Measurements from ENCODE around the gene BCL2.

The BCL2 gene

GRCh38 chr18:63273222-63273927 is 46.2 kb downstream of the BCL2 start:
- DNase-seq (ENCODE audit: insufficient read length), result no peak
- TF ChIP-seq POLR2AphosphoS5 (IDR thresholded peaks at IDR 0.05; ENCODE audit: low read depth, low read length), result no peak
- no peak for TF ChIP-seq POLR2A (IDR thresholded peaks at IDR 0.05; ENCODE audit: low read depth, low read length)
- TF ChIP-seq TAF1 (IDR thresholded peaks at IDR 0.05; ENCODE audit: borderline replicate concordance, low read depth, low read length), result no peak
- FAIRE-seq, result peak; percentile 57

GRCh38 chr18:63272638-63273037 is 46.9 kb downstream of the BCL2 start:
- FAIRE-seq (no peak), DNase-seq (ENCODE audit: insufficient read length) (no peak)
- TF ChIP-seq TAF1 (IDR thresholded peaks at IDR 0.05; ENCODE audit: borderline replicate concordance, low read depth, low read length) (no peak), POLR2A (IDR thresholded peaks at IDR 0.05; ENCODE audit: low read depth, low read length) (no peak), POLR2AphosphoS5 (IDR thresholded peaks at IDR 0.05; ENCODE audit: low read depth, low read length) (no peak)

- FAIRE-seq (peak; percentile 53), DNase-seq (ENCODE audit: insufficient read length) (no peak)
- TF ChIP-seq POLR2A (IDR thresholded peaks at IDR 0.05; ENCODE audit: low read depth, low read length) (no peak), POLR2AphosphoS5 (IDR thresholded peaks at IDR 0.05; ENCODE audit: low read depth, low read length) (no peak), TAF1 (IDR thresholded peaks at IDR 0.05; ENCODE audit: borderline replicate concordance, low read depth, low read length) (no peak)
These were observed 47.7 kb downstream of the BCL2 start for GRCh38 chr18:63271881-63272299.

GRCh38 chr18:63271148-63271547 is 48.4 kb downstream of the BCL2 start:
- DNase-seq (ENCODE audit: insufficient read length), result no peak
- FAIRE-seq, result no peak
- TF ChIP-seq TAF1 (IDR thresholded peaks at IDR 0.05; ENCODE audit: borderline replicate concordance, low read depth, low read length) (no peak), POLR2AphosphoS5 (IDR thresholded peaks at IDR 0.05; ENCODE audit: low read depth, low read length) (no peak), POLR2A (IDR thresholded peaks at IDR 0.05; ENCODE audit: low read depth, low read length) (no peak)

GRCh38 chr18:63267975-63268721 is 51.4 kb downstream of the BCL2 start:
- FAIRE-seq, result peak; percentile 87

GRCh38 chr18:63266888-63267790 is 52.4 kb downstream of the BCL2 start:
- no peak for TF ChIP-seq TAF1 (IDR thresholded peaks at IDR 0.05; ENCODE audit: borderline replicate concordance, low read depth, low read length)
- TF ChIP-seq POLR2A (IDR thresholded peaks at IDR 0.05; ENCODE audit: low read depth, low read length), result no peak

More at GRCh38 chr18:63267975-63268721, 51.4 kb downstream of the BCL2 start:
- no peak for TF ChIP-seq POLR2AphosphoS5 (IDR thresholded peaks at IDR 0.05; ENCODE audit: low read depth, low read length)
- TF ChIP-seq TAF1 (IDR thresholded peaks at IDR 0.05; ENCODE audit: borderline replicate concordance, low read depth, low read length), result no peak
- DNase-seq (ENCODE audit: insufficient read length), result no peak

GRCh38 chr18:63265326-63265725 is 54.2 kb downstream of the BCL2 start:
- FAIRE-seq (no peak), DNase-seq (ENCODE audit: insufficient read length) (no peak)
- no peak for TF ChIP-seq TAF1 (IDR thresholded peaks at IDR 0.05; ENCODE audit: borderline replicate concordance, low read depth, low read length)
- no peak for TF ChIP-seq POLR2AphosphoS5 (IDR thresholded peaks at IDR 0.05; ENCODE audit: low read depth, low read length)
- TF ChIP-seq POLR2A (IDR thresholded peaks at IDR 0.05; ENCODE audit: low read depth, low read length), result no peak

More at GRCh38 chr18:63266888-63267790, 52.4 kb downstream of the BCL2 start:
- DNase-seq (ENCODE audit: insufficient read length) (no peak), FAIRE-seq (peak; percentile 40)

GRCh38 chr18:63264871-63265270 is 54.7 kb downstream of the BCL2 start:
- no peak for DNase-seq (ENCODE audit: insufficient read length)
- no peak for FAIRE-seq
- TF ChIP-seq POLR2AphosphoS5 (IDR thresholded peaks at IDR 0.05; ENCODE audit: low read depth, low read length) (no peak), POLR2A (IDR thresholded peaks at IDR 0.05; ENCODE audit: low read depth, low read length) (no peak), TAF1 (IDR thresholded peaks at IDR 0.05; ENCODE audit: borderline replicate concordance, low read depth, low read length) (no peak)

GRCh38 chr18:63263444-63263843 is 56.1 kb downstream of the BCL2 start:
- no peak for DNase-seq (ENCODE audit: insufficient read length)
- TF ChIP-seq TAF1 (IDR thresholded peaks at IDR 0.05; ENCODE audit: borderline replicate concordance, low read depth, low read length), result no peak
- TF ChIP-seq POLR2A (IDR thresholded peaks at IDR 0.05; ENCODE audit: low read depth, low read length), result no peak
- no peak for TF ChIP-seq POLR2AphosphoS5 (IDR thresholded peaks at IDR 0.05; ENCODE audit: low read depth, low read length)
- FAIRE-seq, result peak; percentile 77

- TF ChIP-seq TAF1 (IDR thresholded peaks at IDR 0.05; ENCODE audit: borderline replicate concordance, low read depth, low read length) (no peak), POLR2A (IDR thresholded peaks at IDR 0.05; ENCODE audit: low read depth, low read length) (no peak), POLR2AphosphoS5 (IDR thresholded peaks at IDR 0.05; ENCODE audit: low read depth, low read length) (no peak)
- FAIRE-seq, result peak; percentile 58
These were observed 56.9 kb downstream of the BCL2 start for GRCh38 chr18:63262369-63263335.

More at GRCh38 chr18:63262369-63263335, 56.9 kb downstream of the BCL2 start:
- no peak for DNase-seq (ENCODE audit: insufficient read length)

All from GM12892 (cell line).